Activated T-cell treated with anti-CD3 and anti-CD28 coated beads, Interleukin-2, amount 50 U/mL, for 24 hours (primary cell): ENCODE measurements around the gene PPP1R3A.
"Not testable (repeated sequence)": the region's sequence is repeated elsewhere in the genome, so short reads cannot be mapped to it uniquely, and the experiment has no call there.

ENCODE experiments used
- DNase-seq: peaks from one replicate; pipeline ENCODE4 v3.0.0-alpha.2; 2020
- H3K27ac Mint-ChIP-seq: 2 replicates; pipeline ENCODE4 v1.8.0; 2020; ENCODE audit warnings: mild to moderate bottlenecking, mixed read lengths
- H3K27me3 Mint-ChIP-seq: 2 replicates; pipeline ENCODE4 v1.8.0; 2020; ENCODE audit warnings: mixed read lengths
- H3K36me3 Mint-ChIP-seq: 2 replicates; pipeline ENCODE4 v1.8.0; 2020; ENCODE audit warnings: low read depth, mixed read lengths
- H3K4me1 Mint-ChIP-seq: 2 replicates; pipeline ENCODE4 v1.8.0; 2020; ENCODE audit warnings: low read depth, mixed read lengths
- H3K4me3 Mint-ChIP-seq: 2 replicates; pipeline ENCODE4 v1.8.0; 2020; ENCODE audit warnings: mild to moderate bottlenecking, moderate library complexity, mixed read lengths
- H3K9me3 Mint-ChIP-seq: 2 replicates; pipeline ENCODE4 v1.8.0; 2020; ENCODE audit warnings: mixed read lengths

The PPP1R3A gene

GRCh38 chr7:113918946-113919345 is at the start of gene PPP1R3A:
TSS of gene PPP1R3A (minus strand) at chr7:113919009. CDS start at chr7:113918996, 13 bp downstream.
- Mint-ChIP-seq H3K36me3 (no peaks in the 10 kb centered on the region), H3K4me3 (no peak within 1 kb of the TSS), H3K4me1 (no peaks in the 10 kb centered on the region), H3K9me3 (no peaks in the 10 kb centered on the region), H3K27me3 (no peaks in the 10 kb centered on the region), H3K27ac (no peak within 1 kb of the TSS)
- no peak for DNase-seq

- peaks cover 7% of the 10 kb centered on the region for H3K9me3 Mint-ChIP-seq
- H3K4me3 Mint-ChIP-seq = no peak overlapping the region
- H3K4me1 Mint-ChIP-seq = no peaks in the 10 kb centered on the region
- no peaks in the 10 kb centered on the region for H3K27me3 Mint-ChIP-seq
- no peak overlapping the region for H3K27ac Mint-ChIP-seq
- H3K36me3 Mint-ChIP-seq = no peaks in the 10 kb centered on the region
- DNase-seq = no peak
Measured at GRCh38 chr7:113963356-113963755, 44.5 kb upstream of the PPP1R3A start.

- H3K4me1 Mint-ChIP-seq = no peaks in the 10 kb centered on the region
- no peaks in the 10 kb centered on the region for H3K27me3 Mint-ChIP-seq
- H3K36me3 Mint-ChIP-seq = no peaks in the 10 kb centered on the region
- DNase-seq = no peak
- H3K9me3 Mint-ChIP-seq = peaks cover 10% of the 10 kb centered on the region
- no peak overlapping the region for H3K4me3 Mint-ChIP-seq
- H3K27ac Mint-ChIP-seq = no peak overlapping the region
Measured at GRCh38 chr7:113959910-113960309, 41.1 kb upstream of the PPP1R3A start.

GRCh38 chr7:113955157-113955556 is 36.3 kb upstream of the PPP1R3A start:
- H3K27ac Mint-ChIP-seq = no peak overlapping the region
- H3K4me3 Mint-ChIP-seq = no peak overlapping the region
- no peaks in the 10 kb centered on the region for H3K4me1 Mint-ChIP-seq
- no peaks in the 10 kb centered on the region for H3K36me3 Mint-ChIP-seq
- DNase-seq = no peak
- peaks cover 19% of the 10 kb centered on the region for H3K9me3 Mint-ChIP-seq
- no peaks in the 10 kb centered on the region for H3K27me3 Mint-ChIP-seq

GRCh38 chr7:113953553-113953952 is 34.7 kb upstream of the PPP1R3A start:
- Mint-ChIP-seq H3K4me3 (no peak overlapping the region), H3K4me1 (no peaks in the 10 kb centered on the region), H3K36me3 (no peaks in the 10 kb centered on the region), H3K9me3 (peaks cover 12% of the 10 kb centered on the region), H3K27ac (no peak overlapping the region), H3K27me3 (no peaks in the 10 kb centered on the region)
- no peak for DNase-seq

- DNase-seq = no peak
- Mint-ChIP-seq H3K9me3 (no peaks in the 10 kb centered on the region), H3K4me1 (no peaks in the 10 kb centered on the region), H3K36me3 (no peaks in the 10 kb centered on the region), H3K27ac (no peak overlapping the region), H3K27me3 (no peaks in the 10 kb centered on the region), H3K4me3 (no peak overlapping the region)
Measured at GRCh38 chr7:113945018-113945938, 26.5 kb upstream of the PPP1R3A start.

- Mint-ChIP-seq H3K9me3 (peaks cover 10% of the 10 kb centered on the region), H3K36me3 (no peaks in the 10 kb centered on the region), H3K27me3 (no peaks in the 10 kb centered on the region), H3K4me1 (no peaks in the 10 kb centered on the region), H3K27ac (no peak overlapping the region), H3K4me3 (no peak overlapping the region)
- DNase-seq = no peak
Measured at GRCh38 chr7:113936982-113937381, 18.2 kb upstream of the PPP1R3A start.

- Mint-ChIP-seq H3K36me3 (no peaks in the 10 kb centered on the region), H3K9me3 (peaks cover 10% of the 10 kb centered on the region), H3K27me3 (no peaks in the 10 kb centered on the region), H3K27ac (no peak overlapping the region), H3K4me1 (no peaks in the 10 kb centered on the region), H3K4me3 (no peak overlapping the region)
- DNase-seq = no peak
Measured at GRCh38 chr7:113936535-113936934, 17.7 kb upstream of the PPP1R3A start.

GRCh38 chr7:113929389-113929788 is 10.6 kb upstream of the PPP1R3A start:
- not testable (repeated sequence) for H3K4me1 Mint-ChIP-seq, H3K27me3 Mint-ChIP-seq, DNase-seq, H3K27ac Mint-ChIP-seq, H3K36me3 Mint-ChIP-seq, H3K4me3 Mint-ChIP-seq
- peaks cover 13% of the 10 kb centered on the region for H3K9me3 Mint-ChIP-seq

- Mint-ChIP-seq H3K27me3 (no peaks in the 10 kb centered on the region), H3K36me3 (no peaks in the 10 kb centered on the region), H3K27ac (no peak overlapping the region), H3K4me1 (no peaks in the 10 kb centered on the region), H3K4me3 (no peak overlapping the region), H3K9me3 (peaks cover 5% of the 10 kb centered on the region)
- no peak for DNase-seq
Measured at GRCh38 chr7:113928112-113928511, 9.3 kb upstream of the PPP1R3A start.

GRCh38 chr7:113922049-113922448 is 3.2 kb upstream of the PPP1R3A start:
- Mint-ChIP-seq H3K9me3 (no peaks in the 10 kb centered on the region), H3K27ac (no peak overlapping the region), H3K27me3 (no peaks in the 10 kb centered on the region), H3K36me3 (no peaks in the 10 kb centered on the region), H3K4me1 (no peaks in the 10 kb centered on the region), H3K4me3 (no peak overlapping the region)
- no peak for DNase-seq

GRCh38 chr7:113921363-113921762 is 2.6 kb upstream of the PPP1R3A start:
- no peak overlapping the region for H3K27ac Mint-ChIP-seq
- no peaks in the 10 kb centered on the region for H3K27me3 Mint-ChIP-seq

GRCh38 chr7:113917840-113918239 is 969 bp downstream of the PPP1R3A start:
- Mint-ChIP-seq H3K36me3 (no peaks in the 10 kb centered on the region), H3K27me3 (no peaks in the 10 kb centered on the region), H3K27ac (no peak overlapping the region), H3K4me1 (no peaks in the 10 kb centered on the region), H3K4me3 (no peak overlapping the region), H3K9me3 (no peaks in the 10 kb centered on the region)
- DNase-seq = no peak

More at GRCh38 chr7:113921363-113921762, 2.6 kb upstream of the PPP1R3A start:
- Mint-ChIP-seq H3K4me3 (no peak overlapping the region), H3K36me3 (no peaks in the 10 kb centered on the region), H3K4me1 (no peaks in the 10 kb centered on the region), H3K9me3 (no peaks in the 10 kb centered on the region)
- no peak for DNase-seq

GRCh38 chr7:113915956-113916355 is 2.9 kb downstream of the PPP1R3A start:
- H3K9me3 Mint-ChIP-seq = no peaks in the 10 kb centered on the region
- H3K27me3 Mint-ChIP-seq = no peaks in the 10 kb centered on the region
- DNase-seq = no peak
- H3K4me1 Mint-ChIP-seq = no peaks in the 10 kb centered on the region
- no peak overlapping the region for H3K4me3 Mint-ChIP-seq
- H3K36me3 Mint-ChIP-seq = no peaks in the 10 kb centered on the region
- H3K27ac Mint-ChIP-seq = no peak overlapping the region

GRCh38 chr7:113912876-113913275 is 5.9 kb downstream of the PPP1R3A start:
- Mint-ChIP-seq H3K36me3 (no peaks in the 10 kb centered on the region), H3K27me3 (no peaks in the 10 kb centered on the region), H3K4me3 (no peak overlapping the region), H3K27ac (no peak overlapping the region), H3K4me1 (no peaks in the 10 kb centered on the region), H3K9me3 (no peaks in the 10 kb centered on the region)
- no peak for DNase-seq
